HCT116 (cell line): Measurements from ENCODE around the gene PGAM5. TPM values are rescaled to one million over a fixed set of nuclear protein-coding genes. Genes with fewer than 3 reads are reported as not detected.

Source experiments
- ATAC-seq: fragments of 200-7000 bp; cut with Tn5 transposase; 2 replicates; pipeline ENCODE4 v1.9.1; 2020; ENCODE audit warnings: mild to moderate bottlenecking, moderate library complexity
- BruUV-seq: library from RNA; stranded (reverse); fragments of 400-500 nt; replicated peaks from 2 replicates; lab custom pipeline; 2021; lab: Mats Ljungman, UMichigan
- CTCF ChIA-PET: fragments of 300-600 bp; sonication (Branson Sonifier 250); formaldehyde crosslinking; loops from one replicate; lab custom pipeline; 2021; ENCODE audit warnings: antibody characterized with exemption; lab: Charles Lee
- POLR2A ChIA-PET: fragments of 300-600, 350-600 bp; sonication (Branson Sonifier 250); formaldehyde crosslinking; loops from one replicate; lab custom pipeline; 2021; ENCODE audit warnings: antibody characterized with exemption; lab: Charles Lee
- RAD21 ChIA-PET, 2 experiments: fragments of 300-600 bp; sonication (Branson Sonifier 250); formaldehyde crosslinking; loops; one replicate each; lab custom pipeline; 2023; ENCODE audit warnings: low total read pairs in 2 of 2; ENCODE audit not compliant: uncharacterized antibody in 2 of 2, unreplicated experiment in 2 of 2, low non-redundant PET in 1 of 2; lab: Charles Lee
- DNase-seq: peaks from one replicate; pipeline ENCODE4 v3.0.0-alpha.2; 2010; ENCODE audit warnings: low read depth, low spot score
- H2AFZ ChIP-seq: fragments of 200-600 bp; shearing (Covaris generic), sonication (generic); 2 replicates; pipeline ENCODE4 v1.6.1; 2017; ENCODE audit warnings: low read depth, mixed run types, mixed read lengths, antibody characterized with exemption, low read length; ENCODE audit not compliant: poor library complexity, severe bottlenecking
- H3K27ac ChIP-seq: 2 replicates; pipeline ENCODE4 v1.5.1; 2012; ENCODE audit warnings: low read depth, low read length
- H3K27me3 ChIP-seq: fragments of 200-600 bp; sonication (generic); 2 replicates; pipeline ENCODE4 v1.6.1; 2016; ENCODE audit warnings: mixed run types, low read length, mixed read lengths; ENCODE audit not compliant: insufficient read depth
- H3K36me3 ChIP-seq, 2 experiments: fragments of 200-500 bp in 1 of 2; fragments of 200-600 bp in 1 of 2; sonication (Bioruptor generic) in 1 of 2; sonication (generic) in 1 of 2; 2 replicates each; pipeline versions ENCODE4 v1.5.1 to v1.6.1; 2014 to 2016; ENCODE audit warnings: low read length in 2 of 2, inconsistent platforms in 1 of 2, mixed read lengths in 1 of 2, mixed run types in 1 of 2; ENCODE audit not compliant: insufficient read depth in 2 of 2, control insufficient read depth in 1 of 2
- H3K4me1 ChIP-seq, 2 experiments: fragments of 200-600 bp in 1 of 2; sonication (generic) in 1 of 2; 2 replicates each; pipeline versions ENCODE4 v1.5.1 to v1.6.1; 2012 to 2017; ENCODE audit warnings: low read length in 2 of 2, inconsistent platforms in 1 of 2, mild to moderate bottlenecking in 1 of 2, mixed read lengths in 1 of 2, mixed run types in 1 of 2, moderate library complexity in 1 of 2; ENCODE audit not compliant: insufficient read depth in 2 of 2, control insufficient read depth in 1 of 2
- H3K4me2 ChIP-seq: fragments of 200-600 bp; sonication (generic); 2 replicates; pipeline ENCODE4 v1.6.1; 2017; ENCODE audit warnings: mixed run types, low read length, mixed read lengths
- H3K4me3 ChIP-seq, 2 experiments: fragments of 200-600 bp in 1 of 2; sonication (generic) in 1 of 2; replicated peaks in 1 of 2; 2 replicates each; pipeline ENCODE4 v1.5.1; 2011 to 2016; ENCODE audit warnings: low read length in 2 of 2, control low read depth in 1 of 2, low read depth in 1 of 2, mild to moderate bottlenecking in 1 of 2, mixed read lengths in 1 of 2, mixed run types in 1 of 2
- H3K79me2 ChIP-seq: fragments of 200-600 bp; sonication (generic); 2 replicates; pipeline ENCODE4 v1.6.1; 2017; ENCODE audit warnings: mild to moderate bottlenecking, mixed run types, low read length, moderate library complexity, mixed read lengths; ENCODE audit not compliant: insufficient read depth
- H3K9ac ChIP-seq: fragments of 200-600 bp; sonication (generic); 2 replicates; pipeline ENCODE4 v1.6.1; 2016; ENCODE audit warnings: low read length, mixed read lengths
- H3K9me2 ChIP-seq: fragments of 200-600 bp; sonication (generic), shearing (Covaris generic); 2 replicates; pipeline ENCODE4 v1.6.1; 2017; ENCODE audit warnings: mixed run types, mild to moderate bottlenecking, moderate library complexity; ENCODE audit not compliant: insufficient read depth
- H3K9me3 ChIP-seq, 2 experiments: fragments of 200-500 bp in 1 of 2; fragments of 200-600 bp in 1 of 2; sonication (Bioruptor generic) in 1 of 2; sonication (generic) in 1 of 2; 2 replicates each; pipeline ENCODE4 v1.6.1; 2014 to 2017; ENCODE audit warnings: low read length in 2 of 2, mixed read lengths in 2 of 2, inconsistent platforms in 1 of 2, low read depth in 1 of 2, mild to moderate bottlenecking in 1 of 2, mixed run types in 1 of 2, moderate library complexity in 1 of 2; ENCODE audit not compliant: control insufficient read depth in 1 of 2, insufficient read depth in 1 of 2
- H4K20me1 ChIP-seq: fragments of 200-600 bp; sonication (generic), shearing (Covaris generic); 2 replicates; pipeline ENCODE4 v1.6.1; 2017; ENCODE audit warnings: mixed run types, mild to moderate bottlenecking, moderate library complexity; ENCODE audit not compliant: insufficient read depth
- ATF3 ChIP-seq: IDR thresholded peaks from 2 replicates; pipeline ENCODE4 v1.6.1; 2012
- ELF1 ChIP-seq: IDR thresholded peaks from 2 replicates; pipeline ENCODE4 v1.6.1; 2012; ENCODE audit warnings: low read depth, borderline replicate concordance
- EZH2 ChIP-seq: fragments of 200-600 bp; sonication (generic); IDR thresholded peaks from 2 replicates; pipeline ENCODE4 v1.6.1; 2017; ENCODE audit warnings: antibody characterized with exemption, mixed run types
- EZH2phosphoT487 ChIP-seq: fragments of 200-600 bp; IDR thresholded peaks from 2 replicates; pipeline ENCODE4 v1.6.1; 2018; ENCODE audit warnings: antibody characterized with exemption, borderline replicate concordance
- JUND ChIP-seq: IDR thresholded peaks from 2 replicates; pipeline ENCODE4 v1.6.1; 2012
- MAX ChIP-seq: IDR thresholded peaks from 2 replicates; pipeline ENCODE4 v1.6.1; 2012
- POLR2A ChIP-seq: IDR thresholded peaks from 2 replicates; pipeline ENCODE4 v1.7.0; 2011; ENCODE audit warnings: borderline replicate concordance; ENCODE audit not compliant: insufficient read depth, insufficient read length; ENCODE audit errors: extremely low read depth
- POLR2AphosphoS5 ChIP-seq: IDR thresholded peaks from 2 replicates; pipeline ENCODE4 v1.6.1; 2011; ENCODE audit warnings: mild to moderate bottlenecking, low read depth, low read length, moderate library complexity
- RAD21 ChIP-seq: IDR thresholded peaks from 2 replicates; pipeline ENCODE4 v1.6.1; 2012; ENCODE audit warnings: low read depth, mild to moderate bottlenecking
- REST ChIP-seq: IDR thresholded peaks from 2 replicates; pipeline ENCODE4 v1.6.1; 2012; ENCODE audit warnings: low read depth
- SIN3A ChIP-seq: IDR thresholded peaks from 2 replicates; pipeline ENCODE4 v1.6.1; 2012; ENCODE audit warnings: low read depth
- SP1 ChIP-seq: IDR thresholded peaks from 2 replicates; pipeline ENCODE4 v1.6.1; 2012; ENCODE audit warnings: low read depth
- SRF ChIP-seq: IDR thresholded peaks from 2 replicates; pipeline ENCODE4 v1.6.1; 2012; ENCODE audit warnings: low read depth
- TCF7L2 ChIP-seq: IDR thresholded peaks from 2 replicates; pipeline ENCODE4 v1.7.0; 2011; ENCODE audit warnings: borderline replicate concordance, inconsistent platforms; ENCODE audit not compliant: insufficient read depth, insufficient read length; ENCODE audit errors: extremely low read depth
- ZBTB33 ChIP-seq: IDR thresholded peaks from 2 replicates; pipeline ENCODE4 v1.6.1; 2011; ENCODE audit warnings: mild to moderate bottlenecking, low read length, moderate library complexity; ENCODE audit not compliant: insufficient replicate concordance; ENCODE audit errors: extremely low read depth
- ZFX ChIP-seq: fragments of 450-650 bp; IDR thresholded peaks from 2 replicates; pipeline ENCODE4 v1.6.1; 2017
- ZNF274 ChIP-seq: fragments of 200-500 bp; sonication (Bioruptor generic); IDR thresholded peaks from 2 replicates; pipeline ENCODE4 v1.6.1; 2014; ENCODE audit warnings: mild to moderate bottlenecking, low read depth, low read length, inconsistent platforms
- intact Hi-C: fragments of 100-400 bp; cut with micrococcal nuclease; formaldehyde crosslinking; loops from 2 replicates; pipeline ENCODE4 v1.10.0; 2022
- total RNA-seq: library from RNA; stranded (reverse); gene quantifications from one replicate; pipeline ENCODE4 v1.2.1, GENCODE V29; 2021; ENCODE audit not compliant: unreplicated experiment

PGAM5 gene
- total RNA-seq, 1 experiment from 2014 or later: 98.3 TPM

- ChIA-PET POLR2A (no interaction called here), CTCF (no interaction called here), RAD21 (no interaction called here)
- Histone ChIP-seq H3K4me1 (no peaks in the 10 kb centered on the region), H3K27ac (no peak overlapping the region), H3K79me2 (peaks cover 5% of the 10 kb centered on the region), H3K27me3 (no peaks in the 10 kb centered on the region), H3K9ac (no peak overlapping the region), H3K9me3 (no peaks in the 10 kb centered on the region), H2AFZ (no peak overlapping the region), H3K4me3 (no peak overlapping the region), H3K9me2 (no peaks in the 10 kb centered on the region), H4K20me1 (no peaks in the 10 kb centered on the region), H3K4me2 (no peak overlapping the region), H3K36me3 (peaks cover 10 to 17% of the 10 kb centered on the region in 2 experiments; a peak in 2 of 4 replicates)
- ATAC-seq: no peak
- TF ChIP-seq ELF1: no peak
- TF ChIP-seq POLR2A: no peak
- no peak for TF ChIP-seq REST
- no peak for TF ChIP-seq SP1
- TF ChIP-seq ZFX: no peak
- no peak for TF ChIP-seq ZBTB33
- no peak for TF ChIP-seq RAD21
- no peak for TF ChIP-seq EZH2phosphoT487
- TF ChIP-seq SIN3A: no peak
- TF ChIP-seq JUND: no peak
- TF ChIP-seq EZH2: no peak
- TF ChIP-seq TCF7L2: no peak
- TF ChIP-seq POLR2AphosphoS5: no peak
- TF ChIP-seq ZNF274: no peak
- no peak for TF ChIP-seq ATF3
- TF ChIP-seq SRF: no peak
- TF ChIP-seq MAX: no peak
- no peak for DNase-seq
- BruUV-seq: no TSS peak
- intact Hi-C loops: no loop called here
Observed at GRCh38 chr12:132698341-132698740, 12.3 kb upstream of the PGAM5 start.
